GM19455 (cell line): Measurements from ENCODE around the gene FAAP100.

ENCODE experiments used
- ATAC-seq: cut with Tn5 transposase; IDR thresholded peaks from one replicate; pipeline ENCODE4 v1.9.1; 2021; ENCODE audit not compliant: unreplicated experiment

Gene FAAP100

DNA sequence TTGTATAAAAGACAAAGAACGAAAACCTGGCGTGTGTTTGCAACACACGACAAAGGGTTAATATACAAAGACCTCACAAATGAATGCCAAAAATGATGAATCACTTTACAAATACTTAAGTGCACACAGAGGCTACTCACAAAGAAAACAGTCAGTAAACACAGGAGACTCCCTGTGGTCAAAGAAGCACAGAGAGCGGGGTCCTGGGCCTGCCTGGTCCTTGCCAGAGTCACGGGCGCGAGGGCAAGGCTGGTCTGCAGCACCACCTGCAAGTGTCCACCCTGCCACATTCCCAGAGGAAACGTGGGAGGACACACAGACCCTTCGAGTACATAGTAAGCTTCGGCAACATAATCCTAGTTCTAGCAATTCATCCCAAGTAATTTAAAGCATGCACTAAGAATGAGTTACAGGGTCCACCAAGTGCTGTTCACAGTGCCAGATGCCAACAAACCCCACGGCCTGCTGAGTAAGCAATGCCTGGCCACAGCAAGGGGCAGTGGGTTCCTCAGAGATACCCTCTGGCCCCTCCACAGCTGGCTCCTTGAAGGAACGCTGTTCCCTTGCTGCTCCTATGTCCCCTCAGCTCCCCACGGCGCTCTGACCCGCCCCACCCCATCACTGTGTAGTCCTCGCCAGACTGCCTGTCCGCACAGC lies 24.6 kb upstream of the FAAP100 start:
- ATAC-seq = no peak

- no peak for ATAC-seq
Measured at GRCh38 chr17:81575836-81576235, 23.7 kb upstream of the FAAP100 start.

- ATAC-seq = no peak
Measured at GRCh38 chr17:81574643-81574956, 22.4 kb upstream of the FAAP100 start.

DNA sequence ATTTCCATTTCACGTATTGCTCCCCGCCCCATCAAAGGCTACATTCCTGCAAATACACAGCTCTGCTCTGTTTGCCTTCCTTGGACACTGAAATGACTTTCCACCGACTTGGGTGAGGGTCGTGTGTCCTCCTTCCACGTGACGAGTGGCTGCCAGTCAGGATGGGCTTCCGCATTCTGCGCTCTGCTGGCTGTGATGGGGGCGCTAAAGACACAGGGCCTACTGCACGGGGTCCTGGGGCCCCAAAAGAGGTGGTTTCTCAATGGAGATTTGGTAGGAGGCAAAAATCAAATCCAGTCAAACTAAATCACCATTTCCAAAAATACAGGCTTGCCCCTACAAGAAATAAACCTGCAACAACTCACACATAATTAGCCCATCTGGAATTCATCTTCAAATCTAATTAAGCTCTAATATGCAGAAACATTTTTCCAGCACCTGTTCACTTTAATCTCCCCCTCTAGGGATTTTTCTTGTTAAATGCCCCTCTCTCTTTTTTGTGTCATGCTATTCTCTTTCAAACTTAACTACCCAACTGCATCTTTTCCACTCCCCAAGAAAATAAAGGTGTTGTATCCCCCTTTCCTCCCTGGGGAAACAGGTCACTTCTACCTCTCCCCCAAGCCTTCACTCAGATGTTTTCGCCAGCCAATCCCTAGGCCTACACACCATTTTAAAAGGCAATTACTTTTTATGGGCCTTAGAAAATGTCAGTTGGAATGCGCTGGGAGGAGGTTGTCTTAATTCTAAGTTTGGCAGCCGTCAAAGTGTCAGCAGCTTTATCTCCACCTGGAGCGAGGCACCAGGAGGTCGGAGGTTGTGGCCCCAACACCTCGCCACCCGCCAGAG lies 21.9 kb upstream of the FAAP100 start:
- ATAC-seq = no peak

DNA sequence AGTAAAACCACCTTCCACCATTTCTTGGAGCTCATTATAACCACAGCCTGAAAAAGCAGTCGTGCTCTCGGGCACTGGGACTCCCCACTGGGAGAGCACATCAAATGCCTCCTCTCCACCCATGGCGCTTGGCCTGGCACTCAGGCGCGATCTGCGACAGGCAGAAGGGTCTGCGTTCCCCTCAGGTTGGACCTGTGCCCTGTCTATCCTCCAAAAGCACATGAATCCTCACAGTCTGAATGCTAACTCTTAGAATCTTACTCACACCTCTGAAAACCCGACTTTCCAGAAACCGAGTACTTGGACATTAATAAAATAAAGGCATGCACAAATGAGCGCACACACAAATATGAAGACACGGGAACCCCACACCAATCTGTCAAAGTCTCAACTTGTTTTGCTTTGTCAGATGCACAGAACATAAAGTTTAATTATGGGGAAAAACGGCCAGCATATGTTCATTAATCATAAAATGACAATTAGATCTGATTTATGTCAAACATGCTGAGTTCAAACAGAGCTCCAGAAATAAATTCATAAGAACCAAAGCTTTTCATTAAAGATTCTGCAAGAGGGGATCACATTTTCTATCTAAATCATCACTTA lies 20.5 kb upstream of the FAAP100 start:
- ATAC-seq = no peak

DNA sequence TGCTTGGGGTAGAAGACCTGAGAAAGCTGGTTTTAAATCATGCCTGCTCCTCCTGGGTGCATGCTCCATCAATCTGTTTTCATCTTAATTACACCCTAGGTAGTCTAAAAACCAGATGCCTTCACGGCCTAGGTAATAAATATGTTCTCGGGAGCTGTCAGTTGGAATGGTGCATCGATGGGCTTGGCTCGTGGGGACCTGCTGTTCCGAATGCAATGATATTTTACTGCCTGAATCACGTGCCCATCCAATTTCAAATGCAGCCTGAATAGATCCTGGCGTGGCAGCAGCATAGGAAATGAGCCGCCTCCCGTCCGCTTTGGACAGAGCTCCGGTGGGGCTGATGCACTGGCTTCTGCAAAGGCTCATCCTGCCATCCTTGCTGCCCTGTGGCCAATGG lies 18.8 kb upstream of the FAAP100 start:
- no peak for ATAC-seq

GRCh38 chr17:81569986-81570514 lies 17.9 kb upstream of the FAAP100 start:
- no peak for ATAC-seq

DNA sequence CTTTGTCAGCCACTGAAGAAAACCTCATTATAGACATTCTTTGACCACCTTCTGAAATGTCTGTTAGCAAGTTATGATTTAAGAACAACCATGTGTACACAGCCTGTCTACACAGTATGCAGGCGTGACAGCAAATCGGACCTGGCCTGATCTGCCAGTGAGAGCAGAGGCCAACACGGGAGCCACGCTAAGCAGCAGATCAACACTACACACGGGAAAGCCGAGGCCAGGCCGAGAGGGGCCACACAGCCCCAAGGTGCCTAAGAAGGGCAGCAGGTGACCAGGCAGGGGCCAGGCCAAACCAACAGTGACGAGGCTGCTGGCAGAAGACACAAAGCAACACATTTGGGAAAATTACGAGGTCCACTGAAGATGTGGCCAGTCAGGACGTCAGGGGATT lies 16.3 kb upstream of the FAAP100 start:
- ATAC-seq = no peak

DNA sequence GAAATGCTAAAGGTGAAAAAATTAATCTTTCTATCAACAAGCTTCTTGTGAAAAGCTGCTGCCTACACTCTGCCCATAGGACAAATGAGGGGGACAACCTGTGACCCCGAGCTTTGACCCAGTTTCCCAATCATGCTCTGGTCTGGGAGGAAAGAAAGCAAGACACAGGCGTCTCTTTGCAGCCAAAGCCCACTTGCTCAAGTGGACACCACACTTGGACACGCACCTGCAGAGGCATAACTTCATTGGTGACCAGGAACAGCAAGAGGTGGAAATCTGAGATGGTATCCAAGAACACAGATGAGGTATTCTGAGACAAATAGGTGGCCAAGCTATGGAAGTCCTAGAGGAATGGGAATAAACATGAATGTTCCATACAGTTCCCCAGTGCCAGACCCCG lies 15.0 kb upstream of the FAAP100 start:
- ATAC-seq = no peak

DNA sequence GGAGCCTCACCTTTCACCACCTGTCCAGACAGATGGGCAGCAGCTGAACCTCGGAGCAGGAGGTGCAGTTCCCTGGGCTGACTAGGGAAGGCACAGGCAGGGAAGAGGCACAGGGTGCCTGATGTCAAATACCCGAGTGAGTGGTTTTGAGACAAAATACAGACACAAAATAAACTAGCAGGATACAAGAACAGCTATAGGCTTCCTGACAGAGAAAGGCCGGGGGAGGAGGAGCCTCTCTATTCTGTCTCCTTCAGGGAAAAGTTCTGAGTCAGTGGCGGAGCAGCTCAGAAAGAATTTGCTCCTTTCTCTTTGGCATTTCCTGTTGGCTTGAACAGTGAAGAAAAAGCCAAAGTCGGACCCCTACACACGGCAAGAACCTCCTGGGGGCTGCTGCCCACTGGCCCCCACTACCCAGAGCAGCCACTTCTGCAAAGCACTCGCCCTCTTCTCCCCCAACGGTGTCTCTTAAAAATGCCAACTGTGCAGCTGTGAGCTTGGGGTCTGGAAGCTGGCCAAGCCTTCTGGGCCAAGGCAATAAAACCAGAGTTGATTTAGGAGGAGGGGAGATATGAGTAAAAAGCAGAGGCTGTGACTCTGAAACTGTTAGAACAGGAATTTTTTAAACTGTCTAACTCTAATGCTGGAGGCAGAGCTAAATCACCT lies 14.4 kb upstream of the FAAP100 start:
- ATAC-seq = no peak

- no peak for ATAC-seq
Measured at GRCh38 chr17:81565231-81565630, 13.1 kb upstream of the FAAP100 start.

DNA sequence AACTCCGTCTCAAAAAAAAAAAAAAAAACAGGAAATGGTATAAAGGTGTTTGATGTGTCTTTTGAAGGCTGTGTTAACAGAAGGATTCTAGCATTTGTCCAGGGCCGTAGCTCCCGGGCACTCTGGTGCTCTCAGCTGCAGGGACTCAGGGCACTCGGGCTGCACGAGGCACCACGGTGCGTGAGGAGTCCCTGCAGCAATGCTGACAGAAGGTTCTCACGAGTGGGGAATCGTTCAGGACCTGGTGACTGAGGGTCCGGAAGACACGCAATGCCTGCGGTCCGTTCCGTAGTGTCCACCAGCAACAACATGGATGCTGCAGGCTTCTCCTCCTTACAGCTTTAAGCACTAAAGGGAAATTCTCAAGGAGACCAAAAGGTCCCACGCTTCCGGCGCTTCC lies 12.6 kb upstream of the FAAP100 start:
- ATAC-seq = no peak

GRCh38 chr17:81563861-81564586 lies 11.9 kb upstream of the FAAP100 start:
- ATAC-seq = no peak

GRCh38 chr17:81561494-81561885 lies 9.3 kb upstream of the FAAP100 start:
- ATAC-seq = no peak

DNA sequence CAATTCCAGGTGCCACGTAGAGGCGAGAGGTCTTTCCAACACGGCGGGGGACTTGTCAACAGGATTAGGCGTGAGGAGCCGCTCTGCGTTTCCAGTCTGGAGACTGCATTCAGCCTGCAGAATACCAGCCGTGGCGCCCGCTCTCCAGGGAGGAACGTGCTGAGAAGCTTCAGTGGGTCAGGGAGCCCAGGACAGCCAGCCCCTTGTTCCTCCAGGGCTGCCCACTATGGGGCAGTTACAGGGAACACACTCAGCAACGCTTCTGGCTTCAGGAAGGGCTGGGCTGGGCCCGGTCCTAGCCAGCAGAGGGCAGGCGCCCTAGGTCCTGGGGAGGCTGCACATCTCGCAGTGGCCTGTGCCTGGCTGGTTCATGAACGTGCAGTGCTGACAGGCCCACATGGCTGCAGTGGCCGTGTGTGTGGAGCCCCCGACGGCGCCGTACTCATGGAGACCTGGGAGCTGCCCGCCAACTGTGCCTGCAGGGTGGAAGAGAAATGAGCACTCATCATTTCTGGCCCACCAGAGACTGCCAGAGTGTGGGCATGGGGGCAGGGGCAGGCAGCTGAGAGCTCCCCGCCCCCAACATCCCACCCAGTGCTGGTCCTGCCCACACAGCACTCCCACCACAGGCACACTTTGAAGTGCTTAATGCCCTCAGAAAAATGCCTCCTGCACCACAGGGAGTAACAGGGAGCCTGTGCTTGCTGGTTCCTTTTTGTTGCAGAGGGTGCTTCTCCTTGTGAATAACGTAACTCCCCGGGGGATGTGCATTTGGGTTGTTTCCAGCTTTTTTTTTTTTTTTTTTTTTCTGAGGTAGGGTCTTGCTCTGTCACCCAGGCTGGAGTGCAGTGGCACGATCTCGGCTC lies 7.0 kb upstream of the FAAP100 start:
- no peak for ATAC-seq

DNA sequence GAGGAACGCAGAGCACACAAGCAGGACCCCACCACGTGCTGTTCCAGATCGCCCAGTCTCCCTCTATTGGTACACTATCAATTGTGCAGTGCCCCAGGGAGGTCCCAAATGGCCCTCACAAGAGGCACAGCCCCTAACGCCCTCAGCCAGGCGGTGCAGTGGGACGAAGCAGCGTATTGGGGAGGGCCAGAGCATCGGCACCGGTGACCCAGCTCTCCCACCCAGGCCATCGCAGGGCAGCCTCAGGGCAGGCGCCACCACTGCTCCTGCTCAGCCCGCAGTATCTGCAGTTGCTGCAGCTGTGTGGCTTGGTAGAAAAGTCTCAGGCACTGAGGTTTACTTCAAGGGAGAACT lies 5.9 kb upstream of the FAAP100 start:
- ATAC-seq = no peak

GRCh38 chr17:81557276-81558114 lies 5.3 kb upstream of the FAAP100 start:
- ATAC-seq = no peak

- ATAC-seq = no peak
Measured at GRCh38 chr17:81556863-81557262, 4.7 kb upstream of the FAAP100 start.

DNA sequence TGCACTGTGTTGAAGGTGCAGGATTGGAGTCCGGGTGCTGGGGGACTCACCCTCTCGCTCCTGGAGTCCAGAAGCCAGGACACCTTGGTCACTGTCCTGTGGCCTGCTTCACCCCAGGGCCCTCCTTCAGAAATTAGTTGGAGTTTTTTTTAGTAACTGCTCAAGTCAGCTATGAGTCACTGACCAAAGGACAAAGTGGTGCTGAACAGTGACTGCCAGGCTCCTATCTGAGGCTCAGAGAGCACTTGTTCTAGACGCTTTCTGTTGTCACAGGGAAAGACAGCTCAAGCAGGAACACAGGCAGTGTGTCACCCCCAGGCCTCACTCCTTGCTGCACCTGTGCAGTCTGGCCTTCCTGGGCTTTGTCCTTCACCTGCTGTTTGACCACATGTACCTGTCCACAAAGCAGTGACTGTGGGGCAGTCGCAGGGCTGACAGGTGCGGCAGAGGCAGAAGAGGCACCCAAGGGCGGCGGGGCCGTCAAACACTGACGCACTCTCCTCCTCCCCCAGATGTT lies 4.1 kb upstream of the FAAP100 start:
- no peak for ATAC-seq
